DOHH2 (cell line): Measurements from ENCODE around the gene ZFP57.

Source experiments
- H3F3A ChIP-seq: fragments of 200-600 bp; sonication (generic), shearing (Covaris generic); 2 replicates; pipeline ENCODE4 v1.6.0; 2016; ENCODE audit warnings: antibody characterized with exemption, mild to moderate bottlenecking; ENCODE audit not compliant: control insufficient read depth, insufficient read depth
- H3K27ac ChIP-seq: fragments of 200-600 bp; sonication (generic); 2 replicates; pipeline ENCODE4 v1.5.1; 2014; ENCODE audit warnings: low read depth, mild to moderate bottlenecking, low read length, moderate library complexity
- H3K27me3 ChIP-seq: fragments of 200-600 bp; sonication (generic); 2 replicates; pipeline ENCODE4 v1.6.1; 2014; ENCODE audit warnings: mild to moderate bottlenecking, low read length, mixed read lengths; ENCODE audit not compliant: control insufficient read depth
- H3K36me3 ChIP-seq: fragments of 200-600 bp; sonication (generic); 2 replicates; pipeline ENCODE4 v1.6.1; 2014; ENCODE audit warnings: mild to moderate bottlenecking, low read length, moderate library complexity, mixed read lengths; ENCODE audit not compliant: control insufficient read depth
- H3K4me1 ChIP-seq: fragments of 200-600 bp; sonication (generic); 2 replicates; pipeline ENCODE4 v1.6.1; 2014; ENCODE audit warnings: mild to moderate bottlenecking, low read length, mixed read lengths; ENCODE audit not compliant: control insufficient read depth
- H3K4me2 ChIP-seq: fragments of 200-600 bp; sonication (generic); 2 replicates; pipeline ENCODE4 v1.6.0; 2014; ENCODE audit warnings: mild to moderate bottlenecking, low read length, moderate library complexity
- H3K4me3 ChIP-seq: fragments of 200-600 bp; sonication (generic); 2 replicates; pipeline ENCODE4 v1.5.1; 2014; ENCODE audit warnings: mild to moderate bottlenecking, low read length, mixed read lengths
- H3K79me2 ChIP-seq: fragments of 200-600 bp; sonication (generic); 2 replicates; pipeline ENCODE4 v1.6.1; 2014; ENCODE audit warnings: mild to moderate bottlenecking, low read length, mixed read lengths; ENCODE audit not compliant: control insufficient read depth
- H3K9me2 ChIP-seq: fragments of 200-600 bp; sonication (generic); replicated peaks from 2 replicates; pipeline ENCODE4 v1.6.1; 2014; ENCODE audit warnings: mild to moderate bottlenecking, low read length, mixed read lengths; ENCODE audit not compliant: control insufficient read depth
- H3K9me3 ChIP-seq: fragments of 200-600 bp; sonication (generic); 2 replicates; pipeline ENCODE4 v1.6.1; 2014; ENCODE audit warnings: antibody characterized with exemption, low read length, mixed read lengths; ENCODE audit not compliant: control insufficient read depth, insufficient read depth
- H4K20me1 ChIP-seq: fragments of 200-600 bp; sonication (generic); 2 replicates; pipeline ENCODE4 v1.6.0; 2014; ENCODE audit warnings: low read depth, mild to moderate bottlenecking, antibody characterized with exemption, low read length, moderate library complexity; ENCODE audit not compliant: control insufficient read depth, insufficient read depth
- EZH2phosphoT487 ChIP-seq: fragments of 200-600 bp; sonication (generic); IDR thresholded peaks from 2 replicates; pipeline ENCODE4 v1.6.1; 2017; ENCODE audit warnings: borderline replicate concordance, mild to moderate bottlenecking, antibody characterized with exemption, low read length, moderate library complexity, mixed read lengths
- TF ChIP-seq, protein P1 (sequence below): fragments of 200-600 bp; sonication (generic); IDR thresholded peaks from one replicate; pipeline ENCODE4 v1.5.1; 2014; ENCODE audit warnings: antibody characterized with exemption, mild to moderate bottlenecking, low read depth, low read length; ENCODE audit not compliant: poor library complexity, severe bottlenecking

The ZFP57 gene

DNA sequence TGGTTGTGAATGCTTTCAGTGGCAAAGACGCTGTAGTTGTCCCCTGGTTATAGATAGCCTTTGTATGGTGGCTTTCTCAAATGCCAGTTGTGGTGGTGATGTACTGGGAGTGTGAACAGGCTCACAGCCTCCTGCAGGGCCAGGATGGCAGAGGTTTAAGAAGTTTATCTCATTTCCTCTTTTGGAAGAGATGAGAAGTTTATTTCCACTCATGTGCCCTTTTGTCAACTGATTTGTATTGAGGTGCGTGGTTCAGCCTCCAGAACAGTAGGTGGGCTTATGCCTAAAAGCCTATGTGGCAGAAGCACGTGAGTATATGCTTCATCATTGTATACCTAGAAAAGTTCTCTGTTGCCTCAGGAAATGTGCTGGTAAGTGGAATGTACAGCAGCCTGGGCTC is 13.7 kb upstream of the ZFP57 start:
- Histone ChIP-seq H3K4me3 (no peak overlapping the region), H3K4me1 (no peaks in the 10 kb centered on the region), H4K20me1 (no peaks in the 10 kb centered on the region), H3F3A (no peaks in the 10 kb centered on the region), H3K27ac (no peak overlapping the region), H3K79me2 (no peaks in the 10 kb centered on the region), H3K9me3 (no peaks in the 10 kb centered on the region), H3K4me2 (no peak overlapping the region), H3K36me3 (no peaks in the 10 kb centered on the region), H3K9me2 (no peaks in the 10 kb centered on the region), H3K27me3 (no peaks in the 10 kb centered on the region)
- TF ChIP-seq, protein P1, sequence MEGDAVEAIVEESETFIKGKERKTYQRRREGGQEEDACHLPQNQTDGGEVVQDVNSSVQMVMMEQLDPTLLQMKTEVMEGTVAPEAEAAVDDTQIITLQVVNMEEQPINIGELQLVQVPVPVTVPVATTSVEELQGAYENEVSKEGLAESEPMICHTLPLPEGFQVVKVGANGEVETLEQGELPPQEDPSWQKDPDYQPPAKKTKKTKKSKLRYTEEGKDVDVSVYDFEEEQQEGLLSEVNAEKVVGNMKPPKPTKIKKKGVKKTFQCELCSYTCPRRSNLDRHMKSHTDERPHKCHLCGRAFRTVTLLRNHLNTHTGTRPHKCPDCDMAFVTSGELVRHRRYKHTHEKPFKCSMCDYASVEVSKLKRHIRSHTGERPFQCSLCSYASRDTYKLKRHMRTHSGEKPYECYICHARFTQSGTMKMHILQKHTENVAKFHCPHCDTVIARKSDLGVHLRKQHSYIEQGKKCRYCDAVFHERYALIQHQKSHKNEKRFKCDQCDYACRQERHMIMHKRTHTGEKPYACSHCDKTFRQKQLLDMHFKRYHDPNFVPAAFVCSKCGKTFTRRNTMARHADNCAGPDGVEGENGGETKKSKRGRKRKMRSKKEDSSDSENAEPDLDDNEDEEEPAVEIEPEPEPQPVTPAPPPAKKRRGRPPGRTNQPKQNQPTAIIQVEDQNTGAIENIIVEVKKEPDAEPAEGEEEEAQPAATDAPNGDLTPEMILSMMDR, result no peak
- TF ChIP-seq EZH2phosphoT487, result no peak

DNA sequence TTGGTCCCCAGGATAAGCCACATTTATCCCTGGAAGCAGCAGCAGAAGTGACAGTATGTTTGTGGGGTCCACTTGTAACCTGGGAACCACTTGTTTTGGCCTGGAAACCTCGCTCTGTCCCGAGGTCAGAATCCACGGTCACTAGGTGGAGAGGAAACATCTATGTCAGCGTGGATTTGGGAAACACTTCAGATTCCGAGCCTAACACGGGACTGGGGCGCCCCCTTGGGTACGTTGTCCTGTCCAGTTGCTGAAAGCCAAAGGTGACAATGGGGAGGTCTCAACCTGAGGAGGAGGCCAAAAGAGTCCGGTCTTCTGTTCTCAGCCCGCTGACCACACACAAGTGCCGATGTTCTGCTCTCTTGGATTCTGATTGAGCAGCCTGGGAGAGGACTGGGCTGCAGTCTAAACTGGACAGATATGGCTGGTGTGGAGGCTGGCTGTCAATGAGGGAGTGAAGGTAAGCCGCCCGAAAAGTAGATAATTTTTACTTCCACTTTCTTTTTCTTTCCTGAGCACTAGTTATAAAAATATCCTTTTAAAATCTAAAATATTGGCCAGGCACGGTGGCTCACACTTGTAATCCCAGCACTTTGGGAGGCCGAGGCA is 4.9 kb upstream of the ZFP57 start:
- TF ChIP-seq, protein P1, result no peak
- no peak for TF ChIP-seq EZH2phosphoT487
- Histone ChIP-seq H3F3A (no peaks in the 10 kb centered on the region), H3K36me3 (no peaks in the 10 kb centered on the region), H3K9me2 (no peaks in the 10 kb centered on the region), H4K20me1 (no peaks in the 10 kb centered on the region), H3K4me3 (no peak overlapping the region), H3K9me3 (no peaks in the 10 kb centered on the region), H3K4me2 (no peak overlapping the region), H3K27ac (no peak overlapping the region), H3K79me2 (no peaks in the 10 kb centered on the region), H3K4me1 (no peaks in the 10 kb centered on the region), H3K27me3 (no peaks in the 10 kb centered on the region)

DNA sequence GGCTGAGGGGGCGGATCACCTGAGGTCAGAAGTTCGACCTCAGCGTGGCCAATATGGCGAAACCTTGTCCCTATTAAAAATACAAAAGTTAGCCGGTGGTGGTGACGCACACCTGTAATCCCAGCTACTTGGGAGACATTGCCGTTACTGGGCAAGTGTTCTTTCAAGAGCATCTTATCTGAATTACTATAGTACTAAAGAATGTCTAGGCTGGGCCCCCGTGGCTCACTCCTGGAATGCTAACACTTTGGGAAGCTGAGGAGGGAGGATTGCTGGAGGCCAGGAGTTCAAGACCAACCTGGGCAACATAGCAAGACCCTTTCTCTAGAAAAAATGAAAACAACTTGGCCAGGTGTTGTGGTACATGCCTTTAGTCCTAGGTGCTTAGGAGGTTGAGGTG is 859 bp upstream of the ZFP57 start:
- no peaks in the 10 kb centered on the region for H3K9me2 ChIP-seq
- TF ChIP-seq EZH2phosphoT487, result no peak
- TF ChIP-seq, protein P1, result no peak
- H3K4me1 ChIP-seq, result no peaks in the 10 kb centered on the region
- H3F3A ChIP-seq, result no peaks in the 10 kb centered on the region
- no peak overlapping the region for H3K4me2 ChIP-seq
- H4K20me1 ChIP-seq, result no peaks in the 10 kb centered on the region
- H3K4me3 ChIP-seq, result no peak overlapping the region
- no peaks in the 10 kb centered on the region for H3K36me3 ChIP-seq
- H3K79me2 ChIP-seq, result no peaks in the 10 kb centered on the region
- no peaks in the 10 kb centered on the region for H3K9me3 ChIP-seq
- H3K27ac ChIP-seq, result no peak overlapping the region
- H3K27me3 ChIP-seq, result no peaks in the 10 kb centered on the region

DNA sequence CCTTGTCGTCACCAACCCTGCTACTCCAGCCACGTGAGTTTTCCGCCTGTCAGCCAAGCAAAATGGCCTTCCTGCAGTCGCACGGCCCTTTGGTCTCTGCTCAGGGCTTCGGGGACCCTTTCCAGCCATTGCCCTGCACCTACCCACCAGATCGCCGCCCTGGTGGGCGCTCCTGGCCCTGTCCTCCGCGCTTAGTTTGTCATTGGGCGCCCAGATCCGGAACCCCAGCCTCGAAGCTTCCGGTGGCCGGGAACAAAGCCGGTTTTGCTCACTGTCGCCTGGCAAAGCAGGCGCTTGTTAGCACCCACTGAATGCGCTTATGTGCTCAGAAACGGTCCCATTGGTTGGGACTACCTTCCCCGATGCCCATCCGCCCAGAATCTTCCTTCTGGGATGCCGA is 536 bp downstream of the ZFP57 start:
- Histone ChIP-seq H3K4me1 (no peaks in the 10 kb centered on the region), H3K4me3 (no peak overlapping the region), H3K27me3 (no peaks in the 10 kb centered on the region), H3K27ac (no peak overlapping the region), H3K79me2 (no peaks in the 10 kb centered on the region), H3K9me3 (no peaks in the 10 kb centered on the region), H4K20me1 (no peaks in the 10 kb centered on the region), H3F3A (no peaks in the 10 kb centered on the region), H3K36me3 (no peaks in the 10 kb centered on the region), H3K4me2 (no peak overlapping the region), H3K9me2 (no peaks in the 10 kb centered on the region)
- TF ChIP-seq, protein P1, result no peak
- TF ChIP-seq EZH2phosphoT487, result no peak
